ENCODE measurements around the gene SPACA9.

SPACA9 gene

GRCh38 chr9:132892400-132892799 is 13.7 kb downstream of the SPACA9 start:
- TF ChIP-seq, protein P1, sequence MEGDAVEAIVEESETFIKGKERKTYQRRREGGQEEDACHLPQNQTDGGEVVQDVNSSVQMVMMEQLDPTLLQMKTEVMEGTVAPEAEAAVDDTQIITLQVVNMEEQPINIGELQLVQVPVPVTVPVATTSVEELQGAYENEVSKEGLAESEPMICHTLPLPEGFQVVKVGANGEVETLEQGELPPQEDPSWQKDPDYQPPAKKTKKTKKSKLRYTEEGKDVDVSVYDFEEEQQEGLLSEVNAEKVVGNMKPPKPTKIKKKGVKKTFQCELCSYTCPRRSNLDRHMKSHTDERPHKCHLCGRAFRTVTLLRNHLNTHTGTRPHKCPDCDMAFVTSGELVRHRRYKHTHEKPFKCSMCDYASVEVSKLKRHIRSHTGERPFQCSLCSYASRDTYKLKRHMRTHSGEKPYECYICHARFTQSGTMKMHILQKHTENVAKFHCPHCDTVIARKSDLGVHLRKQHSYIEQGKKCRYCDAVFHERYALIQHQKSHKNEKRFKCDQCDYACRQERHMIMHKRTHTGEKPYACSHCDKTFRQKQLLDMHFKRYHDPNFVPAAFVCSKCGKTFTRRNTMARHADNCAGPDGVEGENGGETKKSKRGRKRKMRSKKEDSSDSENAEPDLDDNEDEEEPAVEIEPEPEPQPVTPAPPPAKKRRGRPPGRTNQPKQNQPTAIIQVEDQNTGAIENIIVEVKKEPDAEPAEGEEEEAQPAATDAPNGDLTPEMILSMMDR (IDR thresholded peaks at IDR 0.05; ENCODE audit: control insufficient read depth, extremely low read depth, insufficient read depth): no peak
- no peak overlapping the region for H3K4me3 ChIP-seq (ENCODE audit: low read depth, low read length)

GRCh38 chr9:132894346-132894745 is 15.6 kb downstream of the SPACA9 start:
- DNase-seq (ENCODE audit: low read depth): no peak

More at GRCh38 chr9:132892400-132892799, 13.7 kb downstream of the SPACA9 start:
- no peak for DNase-seq (ENCODE audit: low read depth)

DNA sequence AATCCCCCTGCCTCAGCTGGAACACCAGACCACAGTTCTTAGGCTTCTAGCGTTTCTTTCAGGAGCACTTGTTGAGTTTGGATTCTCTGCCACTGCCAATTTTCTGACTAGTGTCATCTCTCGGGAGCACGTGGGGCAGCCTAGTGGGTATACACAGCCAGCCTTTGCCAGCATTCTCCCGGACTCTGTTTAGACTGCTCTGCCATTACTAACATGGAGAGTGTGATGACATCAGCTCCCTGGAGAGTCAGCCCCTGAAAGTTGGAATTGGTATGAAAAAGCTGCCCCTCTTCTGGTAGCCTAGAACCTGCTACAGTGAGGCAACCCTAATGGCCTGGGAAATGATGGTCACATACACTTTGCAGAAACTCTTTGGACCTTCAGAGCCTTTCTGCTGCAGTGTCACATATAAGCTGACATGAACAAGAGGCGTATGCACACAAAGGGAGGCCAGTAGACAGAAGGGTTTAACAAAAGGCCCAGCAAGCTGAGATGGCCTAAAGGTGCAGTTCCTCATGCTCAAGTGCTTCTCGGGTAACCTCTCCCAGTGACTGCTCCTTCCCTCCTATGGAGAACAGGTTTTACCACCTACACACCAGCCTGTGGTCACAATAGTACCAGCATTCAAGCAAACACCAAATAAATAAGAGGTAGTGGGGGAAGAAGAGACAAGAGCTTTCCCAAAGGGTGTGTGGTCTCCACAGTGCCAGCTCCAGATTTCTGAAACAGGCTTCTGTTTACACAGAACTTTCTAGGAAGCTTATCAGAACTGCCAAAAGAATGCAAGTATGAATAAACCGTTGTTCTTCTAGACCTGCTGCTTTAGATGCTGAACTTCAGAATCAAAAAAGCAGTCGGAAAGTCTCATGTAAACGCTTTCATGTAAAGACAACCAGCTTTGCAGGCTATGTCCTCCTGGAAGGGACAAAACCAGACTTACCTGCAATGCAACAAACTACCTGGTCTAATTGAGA is 16.5 kb downstream of the SPACA9 start:
- no peak for DNase-seq (ENCODE audit: low read depth)

More at GRCh38 chr9:132894346-132894745, 15.6 kb downstream of the SPACA9 start:
- TF ChIP-seq, protein P1 (IDR thresholded peaks at IDR 0.05; ENCODE audit: control insufficient read depth, extremely low read depth, insufficient read depth): no peak
- no peak overlapping the region for H3K4me3 ChIP-seq (ENCODE audit: low read depth, low read length)

GRCh38 chr9:132896264-132896663 is 17.6 kb downstream of the SPACA9 start:
- TF ChIP-seq, protein P1 (IDR thresholded peaks at IDR 0.05; ENCODE audit: control insufficient read depth, extremely low read depth, insufficient read depth): no peak

More for the DNA sequence above, 16.5 kb downstream of the SPACA9 start:
- H3K4me3 ChIP-seq (ENCODE audit: low read depth, low read length): no peak overlapping the region
- TF ChIP-seq, protein P1 (IDR thresholded peaks at IDR 0.05; ENCODE audit: control insufficient read depth, extremely low read depth, insufficient read depth): no peak

DNA sequence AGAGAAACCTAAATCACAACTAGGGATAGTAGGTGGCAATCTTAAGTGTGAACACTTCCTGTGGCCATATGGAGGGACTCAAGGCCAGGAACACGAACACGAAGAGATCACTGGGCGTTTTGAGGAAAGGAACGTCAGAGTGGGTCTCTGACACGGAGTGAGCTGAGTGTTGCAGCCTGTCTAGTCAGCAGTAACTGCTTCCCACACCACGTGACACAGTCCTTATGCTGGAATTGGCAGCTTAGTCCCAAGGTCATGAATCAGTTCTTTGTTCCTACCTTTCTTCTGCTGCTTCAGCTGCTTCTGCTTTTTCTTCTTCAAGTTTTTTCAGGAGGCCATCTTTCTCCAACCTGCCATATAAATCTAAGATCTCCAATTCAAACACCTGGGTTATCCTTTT is 18.2 kb downstream of the SPACA9 start:
- TF ChIP-seq, protein P1 (IDR thresholded peaks at IDR 0.05; ENCODE audit: control insufficient read depth, extremely low read depth, insufficient read depth): no peak
- DNase-seq (ENCODE audit: low read depth): no peak
- no peak overlapping the region for H3K4me3 ChIP-seq (ENCODE audit: low read depth, low read length)

More at GRCh38 chr9:132896264-132896663, 17.6 kb downstream of the SPACA9 start:
- H3K4me3 ChIP-seq (ENCODE audit: low read depth, low read length): no peak overlapping the region
- no peak for DNase-seq (ENCODE audit: low read depth)

DNA sequence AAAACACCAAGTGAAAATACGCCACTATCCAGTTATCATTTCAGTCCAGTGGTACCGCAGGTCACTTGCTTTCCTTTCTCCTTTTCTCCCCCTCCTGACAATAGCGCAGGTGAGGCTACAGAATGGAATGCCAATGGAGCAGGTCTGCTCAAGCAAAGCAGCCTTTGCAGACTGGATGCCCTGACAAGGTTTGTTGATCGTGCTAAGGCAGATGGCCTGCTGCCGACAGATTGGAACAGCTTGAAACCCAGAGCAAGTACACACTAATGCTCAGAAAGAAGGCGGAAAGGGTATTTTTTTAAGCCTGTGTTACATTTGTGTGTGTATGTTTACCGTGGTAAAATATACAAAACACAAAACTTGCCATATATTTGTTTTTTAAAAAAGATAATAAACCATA is 19.4 kb downstream of the SPACA9 start:
- H3K4me3 ChIP-seq (ENCODE audit: low read depth, low read length): no peak overlapping the region
- TF ChIP-seq, protein P1 (IDR thresholded peaks at IDR 0.05; ENCODE audit: control insufficient read depth, extremely low read depth, insufficient read depth): no peak
- no peak for DNase-seq (ENCODE audit: low read depth)
